Parathyroid adenoma (tissue), 2 donors: ENCODE measurements around the gene AQP6.
"Not testable (repeated sequence)": the region's sequence is repeated elsewhere in the genome, so short reads cannot be mapped to it uniquely, and the experiment has no call there.

Experiments used
- H2AFZ ChIP-seq: fragments of 300-600 bp; sonication (generic); one replicate; pipeline ENCODE4 v1.7.0; 2017; ENCODE audit warnings: antibody characterized with exemption, mild to moderate bottlenecking
- H3K27ac ChIP-seq: fragments of 300-600 bp; sonication (generic); one replicate; pipeline ENCODE4 v1.7.0; 2017
- H3K27me3 ChIP-seq: fragments of 300-600 bp; sonication (generic); one replicate; pipeline ENCODE4 v1.7.0; 2017; ENCODE audit warnings: low read length; ENCODE audit not compliant: control insufficient read depth, insufficient read depth
- H3K36me3 ChIP-seq: fragments of 300-600 bp; sonication (generic); one replicate; pipeline ENCODE4 v1.7.0; 2017; ENCODE audit warnings: low read length; ENCODE audit not compliant: control insufficient read depth, insufficient read depth
- H3K4me1 ChIP-seq: fragments of 300-600 bp; sonication (generic); one replicate; pipeline ENCODE4 v1.7.0; 2017; ENCODE audit warnings: control low read depth
- H3K4me2 ChIP-seq: fragments of 300-600 bp; sonication (generic); one replicate; pipeline ENCODE4 v1.7.0; 2017; ENCODE audit warnings: low read length
- H3K4me3 ChIP-seq: fragments of 300-600 bp; sonication (generic); one replicate; pipeline ENCODE4 v1.7.0; 2017; ENCODE audit warnings: low read depth, low read length
- H3K79me2 ChIP-seq: fragments of 300-600 bp; sonication (generic); one replicate; pipeline ENCODE4 v1.7.0; 2017; ENCODE audit warnings: control low read depth
- H3K9ac ChIP-seq: fragments of 300-600 bp; sonication (generic); one replicate; pipeline ENCODE4 v1.7.0; 2017; ENCODE audit warnings: mild to moderate bottlenecking
- H3K9me3 ChIP-seq: fragments of 300-600 bp; sonication (generic); one replicate; pipeline ENCODE4 v1.7.0; 2017; ENCODE audit warnings: low read length; ENCODE audit not compliant: control insufficient read depth
- CTCF ChIP-seq: fragments of 300-600 bp; sonication (generic); IDR thresholded peaks from one replicate; pipeline ENCODE4 v1.7.0; 2017; ENCODE audit warnings: antibody characterized with exemption, mild to moderate bottlenecking
- donor health status: primary hyperparathyroidism.

Gene AQP6

GRCh38 chr12:49983892-49984291 lies 11.1 kb downstream of the AQP6 start:
- Histone ChIP-seq H3K27me3 (no peaks in the 10 kb centered on the region), H3K27ac (no peak overlapping the region), H3K4me1 (peaks cover 25% of the 10 kb centered on the region), H3K79me2 (no peaks in the 10 kb centered on the region), H3K4me2 (no peak overlapping the region), H3K9ac (no peak overlapping the region), H3K36me3 (no peaks in the 10 kb centered on the region), H3K9me3 (no peaks in the 10 kb centered on the region), H2AFZ (peak overlapping the region; percentile 39), H3K4me3 (no peak overlapping the region)
- TF ChIP-seq CTCF, result no peak

DNA sequence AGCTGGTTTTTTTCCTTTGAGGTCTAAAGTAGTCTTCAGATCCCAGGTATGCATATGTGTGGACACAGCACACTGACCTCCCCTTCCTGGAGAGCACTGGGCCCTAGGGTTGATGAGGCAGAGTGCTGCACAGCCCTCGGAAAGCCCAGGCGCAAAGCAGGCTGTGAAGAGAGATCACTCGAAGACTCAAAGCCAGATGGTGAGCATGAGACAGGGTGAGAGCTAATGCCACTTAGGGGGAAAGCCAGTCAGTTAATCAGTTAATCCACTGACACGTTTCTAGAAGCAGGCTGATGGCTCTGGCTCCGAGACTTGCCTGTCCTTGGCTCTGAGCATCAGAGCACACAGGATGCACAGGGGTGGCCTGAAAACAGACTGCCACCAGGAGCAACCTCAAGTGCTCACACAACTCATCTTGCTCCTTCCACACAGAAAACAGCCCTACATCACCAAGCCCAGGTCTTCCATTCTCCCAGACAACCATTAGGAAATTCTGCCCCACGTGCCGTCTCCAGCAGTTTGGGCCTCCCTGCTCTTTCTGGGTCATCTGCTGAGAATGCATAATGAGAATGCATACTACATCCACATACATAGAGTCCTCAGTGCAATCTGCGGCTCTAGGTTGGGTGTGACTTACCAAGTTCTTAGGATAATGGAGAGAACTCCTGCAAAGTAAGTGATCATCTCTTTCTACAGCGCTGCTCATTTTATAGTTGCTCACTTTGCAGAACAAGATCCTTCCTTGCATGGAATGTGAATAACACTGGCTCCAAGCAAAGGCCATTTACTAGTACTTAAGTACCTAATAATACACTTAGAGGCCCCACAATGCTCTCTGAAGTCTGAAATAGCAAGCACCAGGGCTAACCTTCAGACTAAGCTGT lies 12.0 kb downstream of the AQP6 start:
- Histone ChIP-seq H3K9me3 (no peaks in the 10 kb centered on the region), H2AFZ (peak overlapping the region; percentile 39), H3K4me3 (no peak overlapping the region), H3K79me2 (no peaks in the 10 kb centered on the region), H3K9ac (no peak overlapping the region), H3K4me1 (peaks cover 25% of the 10 kb centered on the region), H3K4me2 (no peak overlapping the region), H3K27ac (no peak overlapping the region), H3K36me3 (no peaks in the 10 kb centered on the region), H3K27me3 (no peaks in the 10 kb centered on the region)
- no peak for TF ChIP-seq CTCF

DNA sequence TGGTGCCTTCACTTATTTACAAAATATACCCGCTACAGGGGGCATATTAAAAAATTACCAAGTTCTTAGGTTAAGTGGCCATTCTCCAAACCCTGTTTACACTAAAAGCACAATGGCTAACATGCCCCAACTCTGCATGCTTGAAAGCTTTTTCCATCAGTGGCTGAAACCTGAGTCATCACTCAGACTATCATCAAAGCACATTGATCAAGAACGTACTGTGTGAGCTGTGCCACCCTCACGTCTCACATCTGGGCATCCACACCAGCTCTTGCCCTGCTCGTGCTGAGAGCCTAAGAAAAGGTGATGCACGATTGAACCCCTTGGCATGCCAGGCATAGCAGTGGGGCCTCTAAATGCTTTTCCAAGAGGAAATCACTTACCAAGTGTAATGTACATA lies 13.2 kb downstream of the AQP6 start:
- Histone ChIP-seq H3K27ac (peak overlapping the region; percentile 39), H3K9ac (no peak overlapping the region), H3K9me3 (no peaks in the 10 kb centered on the region)

GRCh38 chr12:49986476-49986875 lies 13.7 kb downstream of the AQP6 start:
- H2AFZ ChIP-seq, H3K4me2 ChIP-seq, H3K9ac ChIP-seq, H3K4me3 ChIP-seq, H3K36me3 ChIP-seq, H3K79me2 ChIP-seq, H3K27me3 ChIP-seq, H3K9me3 ChIP-seq: not testable (repeated sequence)
- Histone ChIP-seq H3K4me1 (peaks cover 25% of the 10 kb centered on the region), H3K27ac (peak overlapping the region; percentile 39)

More for the DNA sequence above, 13.2 kb downstream of the AQP6 start:
- no peaks in the 10 kb centered on the region for H3K36me3 ChIP-seq
- no peak for TF ChIP-seq CTCF
- H3K4me1 ChIP-seq, result peaks cover 25% of the 10 kb centered on the region
- no peaks in the 10 kb centered on the region for H3K27me3 ChIP-seq
- peak overlapping the region; percentile 43 for H2AFZ ChIP-seq
- no peak overlapping the region for H3K4me3 ChIP-seq
- no peak overlapping the region for H3K4me2 ChIP-seq
- H3K79me2 ChIP-seq, result no peaks in the 10 kb centered on the region

DNA sequence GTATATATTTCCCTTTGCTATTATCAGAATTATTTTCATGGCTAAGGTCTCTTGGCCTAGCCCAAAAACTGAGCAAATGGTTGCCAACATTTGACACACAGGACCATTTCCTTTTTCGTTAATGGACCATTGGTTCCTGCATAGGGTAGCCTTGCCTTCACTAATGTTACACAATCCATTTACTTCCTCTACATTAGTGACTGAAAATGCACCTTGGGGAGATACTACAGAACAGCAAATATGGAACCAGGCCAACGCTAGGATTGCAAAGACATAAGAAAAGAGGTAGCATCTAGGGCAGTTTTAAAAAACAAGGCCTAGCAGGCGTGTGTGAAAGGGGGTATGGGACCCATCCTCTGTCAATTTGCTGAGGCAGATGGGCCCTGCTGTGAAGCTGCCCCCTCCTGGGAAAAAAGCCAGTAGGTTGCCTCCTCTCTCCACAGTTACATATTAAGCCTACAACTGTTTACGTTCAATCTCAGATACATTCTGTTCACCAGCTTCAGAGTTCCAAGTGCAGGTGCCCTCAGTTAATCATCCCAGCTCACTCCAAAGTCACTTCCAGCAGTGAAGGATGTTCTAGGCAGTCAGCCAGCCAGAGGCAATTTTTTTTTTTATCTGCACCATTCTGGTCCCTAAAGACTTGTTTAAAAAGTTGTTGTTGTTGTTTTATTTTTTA lies 15.0 kb downstream of the AQP6 start:
- peaks cover 25% of the 10 kb centered on the region for H3K4me1 ChIP-seq
- H3K36me3 ChIP-seq, result no peaks in the 10 kb centered on the region

DNA sequence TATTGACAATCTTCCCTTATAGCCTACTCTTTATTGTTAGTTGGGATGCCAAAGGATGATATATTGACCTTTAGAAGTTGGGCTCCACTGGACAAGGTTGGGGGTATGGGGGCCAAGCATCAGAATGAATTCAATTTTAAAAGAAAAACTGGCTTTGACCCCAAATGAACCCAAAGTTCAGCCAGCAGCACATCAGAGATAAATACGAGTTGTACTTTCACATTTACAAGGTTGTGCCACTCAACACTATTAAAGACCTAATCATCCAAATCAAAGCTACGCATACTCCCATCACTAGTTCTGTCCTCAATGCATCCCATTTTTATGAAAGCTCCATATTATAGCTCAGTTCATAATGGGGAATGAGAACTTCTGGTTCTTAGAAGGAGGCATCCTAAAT lies 16.7 kb downstream of the AQP6 start:
- H3K79me2 ChIP-seq, H3K27ac ChIP-seq, H3K9me3 ChIP-seq, H3K4me2 ChIP-seq, H3K4me3 ChIP-seq, H3K36me3 ChIP-seq, H3K27me3 ChIP-seq, H3K9ac ChIP-seq, H2AFZ ChIP-seq: not testable (repeated sequence)
- H3K4me1 ChIP-seq, result peaks cover 17% of the 10 kb centered on the region

More for the DNA sequence above, 15.0 kb downstream of the AQP6 start:
- no peaks in the 10 kb centered on the region for H3K9me3 ChIP-seq
- no peak overlapping the region for H3K4me2 ChIP-seq
- H3K27ac ChIP-seq, result no peak overlapping the region
- H3K4me3 ChIP-seq, result no peak overlapping the region
- no peaks in the 10 kb centered on the region for H3K27me3 ChIP-seq
- H2AFZ ChIP-seq, result no peak overlapping the region
- H3K9ac ChIP-seq, result no peak overlapping the region
- no peaks in the 10 kb centered on the region for H3K79me2 ChIP-seq
- no peak for TF ChIP-seq CTCF
